Mesenteric fat pad (tissue), 1 donor: Measurements from ENCODE around the gene FURIN. TPM values are rescaled to one million over a fixed set of nuclear protein-coding genes. Genes with fewer than 3 reads are reported as not detected.
"Not testable (repeated sequence)": the region's sequence is repeated elsewhere in the genome, so short reads cannot be mapped to it uniquely, and the experiment has no call there.

ENCODE experiments used
- DNase-seq: peaks from one replicate; pipeline ENCODE4 v3.0.0-alpha.2; 2020; ENCODE audit warnings: low spot score
- total RNA-seq: library from RNA; stranded (reverse); fragmentation: NEBNext Ultra II Directional; extraction: Animal tissue kit (Norgen Biotek cat#: 25700); gene quantifications from one replicate; pipeline ENCODE4 v1.2.1, GENCODE V29; 2021
- donor health status: DM: yes; HTN: yes; CAD: no.

The FURIN gene
- total RNA-seq, 1 donor from 2014 or later, result 99.8 TPM

DNA sequence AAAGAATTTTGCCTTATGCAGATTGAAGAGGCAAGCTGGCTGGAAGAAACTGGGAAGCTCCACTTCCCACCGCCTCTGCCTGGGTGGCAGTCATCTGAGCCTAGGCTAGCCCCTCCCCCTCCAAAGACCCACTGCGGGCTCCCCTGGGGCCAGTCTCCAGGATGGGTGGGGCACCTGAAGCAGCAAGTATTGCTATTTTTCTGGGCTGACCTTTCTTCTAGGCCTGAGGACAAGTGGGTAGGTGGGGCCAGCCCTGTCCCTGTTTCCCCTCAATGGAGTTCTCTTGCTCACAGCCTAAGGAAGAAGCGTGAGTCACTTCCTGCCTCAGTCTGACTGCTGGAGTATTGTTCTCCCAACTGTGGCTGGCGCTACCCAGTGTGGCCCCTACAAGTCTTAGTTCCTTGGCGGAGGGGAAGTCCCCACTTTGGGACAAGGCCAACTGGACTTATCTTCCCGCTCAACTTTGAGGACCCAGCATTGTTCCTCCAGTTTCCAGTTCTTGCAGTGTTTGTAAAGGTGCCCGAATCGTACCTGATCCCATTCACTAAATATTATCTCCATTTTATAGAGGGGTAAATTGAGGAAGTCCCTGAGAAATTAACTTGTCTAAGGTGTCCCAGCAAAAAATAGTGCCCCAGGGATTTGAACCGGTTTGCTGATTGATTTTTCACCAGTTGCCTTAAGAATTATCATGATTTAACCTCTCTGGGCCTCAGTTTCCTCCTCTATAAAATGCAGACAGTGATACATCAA, 1.4 kb downstream of the FURIN start:
- no peak for DNase-seq

DNA sequence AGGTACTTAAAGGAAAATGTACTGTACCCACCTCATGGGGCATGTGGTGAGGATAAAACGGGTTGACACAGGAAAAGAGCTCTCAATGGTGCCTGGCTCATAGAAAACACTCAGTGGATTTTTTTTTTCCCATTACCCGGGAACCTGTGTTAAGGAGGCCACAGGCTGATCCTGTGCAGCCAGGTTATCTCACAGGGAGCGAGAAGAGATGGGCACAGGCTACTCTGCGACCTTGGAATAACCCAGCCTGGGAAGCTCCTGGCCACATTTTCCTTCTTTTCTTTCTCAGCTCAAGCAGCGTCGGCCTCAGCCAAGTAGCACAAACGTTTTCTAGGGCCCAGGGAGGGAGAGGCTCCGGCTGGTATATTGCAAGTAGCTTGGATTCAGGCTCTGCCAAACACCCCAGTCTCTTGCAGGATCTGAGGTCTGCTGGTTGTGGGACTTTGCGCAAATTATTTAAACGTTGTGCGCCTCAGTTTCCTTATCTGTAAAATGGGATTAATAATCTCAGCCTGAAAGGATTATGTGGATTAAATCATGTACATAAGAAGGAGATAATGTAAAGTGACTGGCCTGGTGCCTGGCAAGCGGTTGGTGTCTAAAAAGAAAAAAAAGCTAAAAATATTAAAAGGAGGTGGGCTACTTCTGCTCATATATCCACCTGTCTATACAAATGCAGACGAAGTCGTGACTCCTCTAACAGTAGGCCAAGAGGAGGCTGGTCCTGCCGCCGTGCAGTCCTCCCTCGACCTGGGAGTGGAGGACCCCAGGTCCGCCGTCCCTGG, 2.2 kb downstream of the FURIN start:
- DNase-seq, result no peak

- DNase-seq, result no peak
Measured at GRCh38 chr15:90871139-90871715, 2.8 kb downstream of the FURIN start.

- DNase-seq, result no peak
Measured at GRCh38 chr15:90871716-90872485, 3.5 kb downstream of the FURIN start.

- DNase-seq, result no peak
Measured at GRCh38 chr15:90872486-90873184, 4.2 kb downstream of the FURIN start.

- DNase-seq, result no peak
Measured at GRCh38 chr15:90873488-90873997, 5.2 kb downstream of the FURIN start.

GRCh38 chr15:90873998-90874605, 5.7 kb downstream of the FURIN start:
- DNase-seq, result no peak

DNA sequence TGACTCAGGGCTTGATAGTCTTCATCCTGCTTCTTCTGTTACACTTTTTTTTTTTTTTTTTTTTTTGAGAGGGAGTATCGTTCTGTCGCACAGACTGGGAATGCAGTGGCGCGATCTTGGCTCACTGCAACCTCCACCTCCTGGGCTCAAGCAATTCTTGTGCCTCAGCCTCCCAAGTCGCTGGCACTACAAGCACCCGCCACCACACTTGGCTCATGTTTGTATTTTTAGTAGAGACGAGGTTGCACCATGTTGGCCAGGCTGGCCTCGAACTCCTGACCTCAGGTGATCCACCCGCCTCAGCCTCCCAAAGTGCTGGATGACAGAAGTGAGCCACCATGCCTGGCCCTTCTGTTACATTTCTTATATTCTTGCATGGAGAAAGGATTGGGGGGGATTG, 6.6 kb downstream of the FURIN start:
- DNase-seq, result not testable (repeated sequence)

- no peak for DNase-seq
Measured at GRCh38 chr15:90875549-90875981, 7.2 kb downstream of the FURIN start.

DNA sequence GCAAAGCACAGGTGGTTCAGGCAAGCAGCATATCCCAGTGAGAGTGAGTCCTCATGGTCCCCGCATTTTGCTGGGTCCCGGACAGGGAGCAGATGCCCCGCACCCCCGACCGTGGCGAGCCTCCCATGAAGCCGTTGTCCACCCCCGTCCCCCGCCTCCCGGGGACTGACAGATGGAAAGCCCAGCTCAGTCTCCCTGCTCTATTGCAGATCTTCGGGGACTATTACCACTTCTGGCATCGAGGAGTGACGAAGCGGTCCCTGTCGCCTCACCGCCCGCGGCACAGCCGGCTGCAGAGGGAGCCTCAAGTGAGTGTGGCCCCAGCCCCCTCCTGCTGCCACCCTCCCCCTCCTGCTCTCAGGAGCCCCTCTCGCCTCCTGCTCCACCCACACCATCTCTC, 7.7 kb downstream of the FURIN start:
- no peak for DNase-seq

DNA sequence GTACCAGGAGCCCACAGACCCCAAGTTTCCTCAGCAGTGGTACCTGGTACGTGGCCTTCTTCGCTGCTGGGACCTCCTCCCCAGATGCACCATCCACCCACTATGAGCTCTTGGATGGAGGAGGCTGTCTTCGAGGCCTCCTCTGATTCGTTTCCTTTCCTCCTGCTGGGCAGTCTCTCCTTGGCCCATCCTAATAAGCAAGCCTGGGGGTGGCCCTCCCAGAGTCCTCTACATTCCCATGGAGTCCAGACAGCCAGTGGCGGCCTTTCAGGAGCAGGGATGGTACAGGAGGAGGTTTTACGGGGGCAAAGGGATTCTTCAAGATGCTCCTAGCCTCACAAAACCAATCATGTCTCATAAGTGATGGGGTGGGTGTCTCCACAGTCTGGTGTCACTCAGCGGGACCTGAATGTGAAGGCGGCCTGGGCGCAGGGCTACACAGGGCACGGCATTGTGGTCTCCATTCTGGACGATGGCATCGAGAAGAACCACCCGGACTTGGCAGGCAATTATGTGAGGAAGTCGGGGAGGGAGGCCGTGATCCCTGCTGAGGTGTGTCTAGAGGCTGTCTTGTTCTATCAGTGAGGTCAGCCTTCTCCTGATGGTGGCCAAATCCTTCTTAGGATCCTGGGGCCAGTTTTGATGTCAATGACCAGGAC, 8.3 kb downstream of the FURIN start:
- DNase-seq, result no peak

- DNase-seq, result no peak
Measured at GRCh38 chr15:90877315-90877714, 8.9 kb downstream of the FURIN start.

DNA sequence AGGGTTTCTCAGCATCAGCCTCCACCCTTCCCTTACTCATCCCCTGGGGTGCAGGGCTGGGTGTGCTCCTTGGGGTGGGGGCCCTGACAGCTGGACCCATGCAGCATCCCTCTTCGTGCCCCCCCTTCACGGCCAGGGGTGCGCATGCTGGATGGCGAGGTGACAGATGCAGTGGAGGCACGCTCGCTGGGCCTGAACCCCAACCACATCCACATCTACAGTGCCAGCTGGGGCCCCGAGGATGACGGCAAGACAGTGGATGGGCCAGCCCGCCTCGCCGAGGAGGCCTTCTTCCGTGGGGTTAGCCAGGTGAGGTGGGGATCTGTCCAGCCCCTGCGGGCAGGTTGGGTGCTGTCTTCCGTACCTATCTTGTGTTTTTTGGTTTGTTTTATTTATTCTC, 9.6 kb downstream of the FURIN start:
- no peak for DNase-seq

GRCh38 chr15:90878660-90879059, 10.3 kb downstream of the FURIN start:
- no peak for DNase-seq

DNA sequence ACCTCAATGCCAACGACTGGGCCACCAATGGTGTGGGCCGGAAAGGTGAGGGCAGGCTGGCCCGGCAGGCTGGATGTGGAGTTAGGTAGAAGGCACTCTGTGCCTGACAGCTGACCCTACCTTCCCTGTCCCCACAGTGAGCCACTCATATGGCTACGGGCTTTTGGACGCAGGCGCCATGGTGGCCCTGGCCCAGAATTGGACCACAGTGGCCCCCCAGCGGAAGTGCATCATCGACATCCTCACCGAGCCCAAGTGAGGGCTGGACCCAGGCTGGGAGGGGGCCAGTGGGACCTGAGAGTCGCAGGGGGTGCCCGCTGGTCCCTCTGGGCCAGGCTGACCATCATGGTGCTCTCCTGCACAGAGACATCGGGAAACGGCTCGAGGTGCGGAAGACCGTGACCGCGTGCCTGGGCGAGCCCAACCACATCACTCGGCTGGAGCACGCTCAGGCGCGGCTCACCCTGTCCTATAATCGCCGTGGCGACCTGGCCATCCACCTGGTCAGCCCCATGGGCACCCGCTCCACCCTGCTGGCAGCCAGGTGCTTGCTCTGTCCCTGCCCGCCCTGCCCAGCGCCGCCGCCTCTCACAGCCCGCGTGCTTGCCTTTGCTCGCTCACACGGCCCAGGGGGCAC, 11.5 kb downstream of the FURIN start:
- DNase-seq, result no peak

GRCh38 chr15:90880381-90881145, 12.2 kb downstream of the FURIN start:
- DNase-seq, result no peak

GRCh38 chr15:90881181-90881977, 13.0 kb downstream of the FURIN start:
- no peak for DNase-seq
